ENCODE data around the gene IL1RAPL2. TPM values are rescaled to one million over a fixed set of nuclear protein-coding genes. Genes with fewer than 3 reads are reported as not detected.

IL1RAPL2 gene
- polyA plus RNA-seq, 1 donor from 2014 or later, result not detected

DNA sequence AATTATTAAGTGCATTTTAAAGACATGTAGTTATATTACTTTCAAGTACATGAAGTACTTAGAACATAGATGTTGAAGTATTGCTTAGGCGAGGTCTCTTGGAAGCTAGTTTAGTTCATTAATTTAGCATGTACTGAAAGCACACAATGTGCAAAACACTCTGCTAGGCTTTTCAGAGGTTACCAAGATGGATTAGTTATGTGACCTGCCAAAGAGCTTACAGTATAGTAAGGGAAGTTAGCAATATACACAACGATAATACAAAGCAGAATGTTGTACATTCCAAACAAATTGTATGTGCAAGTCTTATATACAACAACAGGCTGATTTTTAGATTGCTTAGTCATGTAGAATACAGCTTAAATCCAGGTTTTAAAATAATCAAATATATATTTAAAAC, 1137.9 kb downstream of the IL1RAPL2 start:
- Mint-ChIP-seq H3K27me3 (no peaks in the 10 kb centered on the region), H3K36me3 (no peaks in the 10 kb centered on the region), H3K27ac (no peak overlapping the region), H3K4me3 (no peak overlapping the region), H3K9me3 (no peaks in the 10 kb centered on the region), H3K4me1 (no peaks in the 10 kb centered on the region)

DNA sequence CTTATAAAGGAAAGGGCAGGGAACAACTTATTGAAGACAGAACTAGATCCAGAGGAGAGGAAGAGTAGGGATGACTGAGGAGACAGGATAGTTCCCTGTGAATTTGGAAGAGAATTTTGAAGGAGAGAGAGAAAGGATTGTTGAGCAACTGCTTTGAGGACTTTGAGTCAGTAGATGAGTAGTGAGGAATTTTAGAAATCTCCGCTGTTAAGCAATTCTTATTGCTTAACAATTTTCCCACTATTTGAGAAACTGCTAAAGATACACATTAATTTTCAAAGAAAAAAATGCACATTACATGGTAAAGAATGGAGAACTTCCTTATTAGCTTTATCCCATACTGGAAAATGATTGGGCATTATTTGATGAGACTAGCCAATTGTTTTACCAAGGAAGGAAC, 1140.0 kb downstream of the IL1RAPL2 start:
- no peak overlapping the region for H3K4me3 Mint-ChIP-seq
- no peaks in the 10 kb centered on the region for H3K27me3 Mint-ChIP-seq
- H3K27ac Mint-ChIP-seq, result no peak overlapping the region
- H3K9me3 Mint-ChIP-seq, result peaks cover 0 to 1% (median 0%) of the 10 kb centered on the region in 3 donors
- H3K4me1 Mint-ChIP-seq, result no peaks in the 10 kb centered on the region
- H3K36me3 Mint-ChIP-seq, result no peaks in the 10 kb centered on the region

- Mint-ChIP-seq H3K9me3 (peaks cover 0 to 5% (median 1%) of the 10 kb centered on the region in 3 donors), H3K4me1 (no peaks in the 10 kb centered on the region), H3K27ac (no peak overlapping the region), H3K36me3 (no peaks in the 10 kb centered on the region), H3K4me3 (no peak overlapping the region), H3K27me3 (no peaks in the 10 kb centered on the region)
Measured at GRCh38 chrX:105711805-105712204, 1145.8 kb downstream of the IL1RAPL2 start.

- H3K9me3 Mint-ChIP-seq, result peaks cover 0 to 5% (median 0%) of the 10 kb centered on the region in 3 donors
- no peaks in the 10 kb centered on the region for H3K27me3 Mint-ChIP-seq
- no peaks in the 10 kb centered on the region for H3K36me3 Mint-ChIP-seq
- H3K4me1 Mint-ChIP-seq, result no peaks in the 10 kb centered on the region
- H3K27ac Mint-ChIP-seq, result no peak overlapping the region
- H3K4me3 Mint-ChIP-seq, result no peak overlapping the region
Measured at GRCh38 chrX:105715746-105716145, 1149.7 kb downstream of the IL1RAPL2 start.

GRCh38 chrX:105723966-105724735, 1158.2 kb downstream of the IL1RAPL2 start:
- Mint-ChIP-seq H3K27ac (no peak overlapping the region), H3K4me1 (no peaks in the 10 kb centered on the region), H3K27me3 (no peaks in the 10 kb centered on the region), H3K4me3 (no peak overlapping the region), H3K9me3 (no peaks in the 10 kb centered on the region), H3K36me3 (no peaks in the 10 kb centered on the region)

DNA sequence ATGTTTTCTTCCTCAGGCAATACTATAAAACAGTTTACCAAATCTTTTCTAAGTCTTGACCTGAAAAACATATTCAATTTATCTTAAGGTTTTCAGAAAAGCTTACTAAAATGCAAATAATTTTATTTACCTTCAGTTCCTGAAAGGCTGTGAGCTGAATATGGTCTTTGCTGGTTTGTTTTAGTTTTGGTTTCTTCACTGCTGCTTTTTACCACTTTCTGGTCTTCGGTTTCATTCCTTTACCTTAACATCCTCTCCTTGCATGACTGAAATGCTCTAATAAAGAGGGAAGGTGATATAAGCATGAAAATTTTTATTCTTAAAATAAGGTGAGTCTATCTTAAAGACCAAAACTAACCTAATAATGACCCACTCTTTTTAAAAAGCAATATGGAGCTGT, 1159.2 kb downstream of the IL1RAPL2 start:
- Mint-ChIP-seq H3K4me3 (no peak overlapping the region), H3K27me3 (no peaks in the 10 kb centered on the region), H3K27ac (no peak overlapping the region), H3K9me3 (no peaks in the 10 kb centered on the region), H3K36me3 (no peaks in the 10 kb centered on the region), H3K4me1 (no peaks in the 10 kb centered on the region)

DNA sequence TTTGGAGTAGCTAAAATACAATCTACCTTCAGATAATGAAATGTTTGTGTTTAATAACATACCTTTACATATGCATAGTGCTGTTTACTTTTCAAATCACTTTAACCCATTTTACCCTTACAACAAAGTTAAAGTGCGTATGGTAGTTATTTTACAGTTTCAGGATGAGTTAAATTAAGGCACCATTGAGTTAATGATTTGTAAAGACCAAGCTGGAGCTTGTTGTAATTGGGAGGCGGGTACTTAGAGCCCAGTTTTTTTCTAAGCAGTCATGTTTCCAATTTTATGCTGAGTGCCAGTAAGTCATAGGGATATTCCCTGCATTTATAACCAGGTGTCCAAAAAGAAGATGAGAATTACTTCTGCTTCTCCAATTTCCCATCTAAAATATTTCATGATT, 1172.2 kb downstream of the IL1RAPL2 start:
- H3K27me3 Mint-ChIP-seq, result no peaks in the 10 kb centered on the region
- H3K4me3 Mint-ChIP-seq, result no peak overlapping the region
- H3K36me3 Mint-ChIP-seq, result no peaks in the 10 kb centered on the region
- no peak overlapping the region for H3K27ac Mint-ChIP-seq
- H3K9me3 Mint-ChIP-seq, result peaks cover 0 to 4% (median 2%) of the 10 kb centered on the region in 3 donors
- no peaks in the 10 kb centered on the region for H3K4me1 Mint-ChIP-seq

- Mint-ChIP-seq H3K4me1 (no peaks in the 10 kb centered on the region), H3K9me3 (peaks cover 0 to 4% (median 0%) of the 10 kb centered on the region in 3 donors), H3K27ac (no peak overlapping the region), H3K27me3 (no peaks in the 10 kb centered on the region), H3K36me3 (no peaks in the 10 kb centered on the region), H3K4me3 (no peak overlapping the region)
Measured at GRCh38 chrX:105744291-105744690, 1178.3 kb downstream of the IL1RAPL2 start.

DNA sequence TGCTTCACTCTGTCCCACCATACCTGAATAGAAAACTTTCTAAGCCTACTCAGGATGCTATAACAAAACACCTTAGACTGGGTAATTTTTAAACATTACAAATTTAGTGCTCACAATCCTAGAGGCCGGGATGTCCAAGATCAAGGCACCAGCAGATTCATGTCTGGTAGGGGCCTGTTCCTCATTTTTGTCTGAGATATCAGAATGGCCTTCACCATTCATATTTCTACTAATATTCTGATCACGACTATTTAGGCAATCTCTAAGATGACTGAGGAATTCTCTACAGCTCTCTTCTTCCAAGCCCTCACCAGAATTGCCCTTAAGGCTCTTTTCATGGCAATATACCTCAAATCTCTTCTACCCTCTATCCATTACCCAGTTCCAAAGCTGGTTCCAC, 1178.9 kb downstream of the IL1RAPL2 start:
- H3K9me3 Mint-ChIP-seq, result peaks cover 0 to 4% (median 0%) of the 10 kb centered on the region in 3 donors
- no peak overlapping the region for H3K27ac Mint-ChIP-seq
- H3K4me3 Mint-ChIP-seq, result no peak overlapping the region
- H3K4me1 Mint-ChIP-seq, result no peaks in the 10 kb centered on the region
- H3K36me3 Mint-ChIP-seq, result no peaks in the 10 kb centered on the region
- H3K27me3 Mint-ChIP-seq, result no peaks in the 10 kb centered on the region

DNA sequence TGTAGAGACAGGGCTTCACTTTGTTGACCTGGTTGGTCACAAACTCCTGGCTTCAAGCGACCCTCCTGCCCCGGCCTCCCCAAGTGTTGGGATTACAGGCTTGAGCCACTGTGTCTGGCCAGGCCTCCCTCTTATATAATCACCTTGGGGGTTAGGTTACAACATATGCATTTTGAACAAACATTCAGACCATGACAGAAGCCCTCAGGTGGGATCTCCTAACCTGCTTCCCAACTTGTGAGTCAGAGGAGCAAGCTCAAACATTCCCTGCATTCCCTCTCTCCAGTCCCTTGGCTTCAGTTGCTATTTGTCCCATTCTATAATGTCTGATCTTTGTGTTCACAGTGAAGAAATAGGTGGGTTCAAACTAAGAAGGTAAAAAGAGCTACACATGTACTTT, 1179.9 kb downstream of the IL1RAPL2 start:
- no peak overlapping the region for H3K27ac Mint-ChIP-seq
- H3K4me3 Mint-ChIP-seq, result no peak overlapping the region
- H3K27me3 Mint-ChIP-seq, result no peaks in the 10 kb centered on the region
- H3K36me3 Mint-ChIP-seq, result no peaks in the 10 kb centered on the region
- peaks cover 0 to 4% (median 0%) of the 10 kb centered on the region in 3 donors for H3K9me3 Mint-ChIP-seq
- H3K4me1 Mint-ChIP-seq, result no peaks in the 10 kb centered on the region

- no peaks in the 10 kb centered on the region for H3K9me3 Mint-ChIP-seq
- no peaks in the 10 kb centered on the region for H3K4me1 Mint-ChIP-seq
- H3K36me3 Mint-ChIP-seq, result no peaks in the 10 kb centered on the region
- H3K4me3 Mint-ChIP-seq, result no peak overlapping the region
- H3K27me3 Mint-ChIP-seq, result no peaks in the 10 kb centered on the region
- no peak overlapping the region for H3K27ac Mint-ChIP-seq
Measured at GRCh38 chrX:105752338-105752956, 1186.4 kb downstream of the IL1RAPL2 start.

- H3K4me3 Mint-ChIP-seq, result no peak overlapping the region
- H3K9me3 Mint-ChIP-seq, result no peaks in the 10 kb centered on the region
- H3K27ac Mint-ChIP-seq, result no peak overlapping the region
- H3K4me1 Mint-ChIP-seq, result no peaks in the 10 kb centered on the region
- H3K27me3 Mint-ChIP-seq, result no peaks in the 10 kb centered on the region
- H3K36me3 Mint-ChIP-seq, result no peaks in the 10 kb centered on the region
Measured at GRCh38 chrX:105753411-105753810, 1187.4 kb downstream of the IL1RAPL2 start.

DNA sequence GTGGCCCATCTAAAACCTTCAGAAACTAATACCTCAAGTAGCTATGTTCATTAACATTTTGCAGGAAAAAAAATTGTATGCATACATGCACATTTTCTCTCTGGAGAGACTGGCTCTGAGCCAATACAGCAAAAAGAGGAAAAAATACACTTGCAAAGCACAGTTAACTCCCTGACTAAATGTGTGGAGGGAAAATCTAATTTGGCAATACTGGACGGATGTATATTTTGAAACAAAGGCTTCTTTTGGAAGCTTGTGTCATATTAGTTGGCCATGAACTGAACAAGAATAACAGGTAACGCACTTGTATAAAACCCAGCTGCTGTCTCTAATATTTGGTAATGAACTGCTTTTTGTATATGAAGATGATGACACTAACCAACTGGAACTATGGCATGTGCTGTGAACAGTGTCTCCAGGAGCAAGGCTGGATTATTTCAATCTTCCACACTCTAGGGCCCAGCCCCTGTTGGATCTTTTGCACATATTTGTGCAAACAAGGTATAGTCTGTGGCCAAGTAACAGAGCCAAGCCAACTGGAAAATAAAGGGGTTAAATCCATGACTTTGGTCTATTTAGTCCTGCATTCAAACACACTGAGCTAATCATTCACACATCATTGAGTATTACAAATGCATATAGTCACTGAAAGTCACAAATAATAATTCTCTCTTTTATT, 1188.4 kb downstream of the IL1RAPL2 start:
- Mint-ChIP-seq H3K4me1 (no peaks in the 10 kb centered on the region), H3K36me3 (no peaks in the 10 kb centered on the region), H3K4me3 (no peak overlapping the region), H3K9me3 (no peaks in the 10 kb centered on the region), H3K27ac (no peak overlapping the region), H3K27me3 (no peaks in the 10 kb centered on the region)

DNA sequence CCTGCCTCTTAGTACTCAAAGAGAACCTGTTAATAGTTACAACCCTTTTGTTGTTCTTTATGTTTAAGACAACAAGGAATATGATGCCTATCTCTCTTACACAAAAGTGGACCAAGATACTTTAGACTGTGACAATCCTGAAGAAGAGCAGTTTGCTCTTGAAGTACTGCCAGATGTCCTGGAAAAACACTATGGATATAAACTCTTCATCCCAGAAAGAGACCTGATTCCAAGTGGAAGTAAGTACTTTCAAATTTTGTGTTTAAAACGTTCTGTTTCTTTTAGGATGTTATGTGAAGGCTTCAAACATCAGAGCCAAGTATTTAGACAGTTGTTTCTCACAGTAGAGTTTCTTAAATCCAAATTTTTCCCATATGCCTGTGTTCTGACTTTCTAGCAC, 1189.1 kb downstream of the IL1RAPL2 start:
- Mint-ChIP-seq H3K9me3 (no peaks in the 10 kb centered on the region), H3K4me3 (no peak overlapping the region), H3K36me3 (no peaks in the 10 kb centered on the region), H3K27me3 (no peaks in the 10 kb centered on the region), H3K4me1 (no peaks in the 10 kb centered on the region), H3K27ac (no peak overlapping the region)

- Mint-ChIP-seq H3K4me3 (no peak overlapping the region), H3K27ac (no peak overlapping the region), H3K27me3 (no peaks in the 10 kb centered on the region), H3K4me1 (no peaks in the 10 kb centered on the region), H3K36me3 (no peaks in the 10 kb centered on the region), H3K9me3 (no peaks in the 10 kb centered on the region)
Measured at GRCh38 chrX:105758754-105759153, 1192.8 kb downstream of the IL1RAPL2 start.

All from IgD-negative memory B cell (primary cell).